ENCODE data around the gene C4BPB.

The C4BPB gene

GRCh38 chr1:207145401-207146058 lies 56.9 kb downstream of the C4BPB start:
- peak; percentile 16 for DNase-seq (ENCODE audit: low spot score)
